Astrocyte (in vitro differentiated cells and primary cell): ENCODE data around the gene MAP3K10. TPM values are rescaled to one million over a fixed set of nuclear protein-coding genes. Genes with fewer than 3 reads are reported as not detected.

ENCODE experiments used
- DNase-seq: peaks from one replicate; pipeline ENCODE4 v3.0.0-alpha.2; 2010; ENCODE audit warnings: low read depth
- FAIRE-seq: peaks from 2 replicates; lab custom pipeline; 2011; peaks lifted over from hg19 to GRCh38; lab: Jason Lieb, UNC
- H2AFZ ChIP-seq: 2 replicates; pipeline ENCODE4 v1.6.0; 2012; ENCODE audit warnings: low read depth, low read length, inconsistent platforms
- H3K27ac ChIP-seq: 2 replicates; pipeline ENCODE4 v1.5.1; 2011; ENCODE audit warnings: low read depth, low read length, inconsistent platforms
- H3K27me3 ChIP-seq: 2 replicates; pipeline ENCODE4 v1.6.0; 2011; ENCODE audit warnings: low read length, inconsistent platforms; ENCODE audit not compliant: insufficient read depth
- H3K36me3 ChIP-seq: 2 replicates; pipeline ENCODE4 v1.5.1; 2011; ENCODE audit warnings: low read length, inconsistent platforms; ENCODE audit not compliant: insufficient read depth
- H3K4me1 ChIP-seq: 2 replicates; pipeline ENCODE4 v1.5.1; 2011; ENCODE audit warnings: low read length, inconsistent platforms; ENCODE audit not compliant: insufficient read depth
- H3K4me2 ChIP-seq: 2 replicates; pipeline ENCODE4 v1.6.0; 2012; ENCODE audit warnings: low read length, inconsistent platforms
- H3K4me3 ChIP-seq: 2 replicates; pipeline ENCODE4 v1.5.1; 2011; ENCODE audit warnings: low read depth, mild to moderate bottlenecking, low read length, inconsistent platforms; ENCODE audit not compliant: insufficient read depth
- H3K79me2 ChIP-seq: 2 replicates; pipeline ENCODE4 v1.6.0; 2012; ENCODE audit warnings: mild to moderate bottlenecking, low read length, inconsistent platforms; ENCODE audit not compliant: insufficient read depth
- H3K9ac ChIP-seq: 2 replicates; pipeline ENCODE4 v1.6.0; 2012; ENCODE audit warnings: mild to moderate bottlenecking, low read length, inconsistent platforms
- H3K9me3 ChIP-seq: 2 replicates; pipeline ENCODE4 v1.5.1; 2012; ENCODE audit warnings: low read depth, mild to moderate bottlenecking, low read length, inconsistent platforms; ENCODE audit not compliant: insufficient read depth
- H4K20me1 ChIP-seq: 2 replicates; pipeline ENCODE4 v1.6.0; 2012; ENCODE audit warnings: low read length, inconsistent platforms; ENCODE audit not compliant: insufficient read depth
- H3K27ac Mint-ChIP-seq: one replicate; pipeline ENCODE4 v1.8.0; 2021; ENCODE audit warnings: mild to moderate bottlenecking, mixed read lengths; ENCODE audit not compliant: unreplicated experiment
- H3K27me3 Mint-ChIP-seq: one replicate; pipeline ENCODE4 v1.8.0; 2021; ENCODE audit warnings: low read depth, mixed read lengths; ENCODE audit not compliant: unreplicated experiment
- H3K36me3 Mint-ChIP-seq: one replicate; pipeline ENCODE4 v1.8.0; 2021; ENCODE audit warnings: low read depth, mixed read lengths; ENCODE audit not compliant: unreplicated experiment
- H3K4me1 Mint-ChIP-seq: one replicate; pipeline ENCODE4 v1.8.0; 2021; ENCODE audit warnings: low read depth, mixed read lengths; ENCODE audit not compliant: unreplicated experiment
- H3K4me3 Mint-ChIP-seq: one replicate; pipeline ENCODE4 v1.8.0; 2021; ENCODE audit warnings: mild to moderate bottlenecking, moderate library complexity, mixed read lengths; ENCODE audit not compliant: unreplicated experiment
- H3K9me3 Mint-ChIP-seq: one replicate; pipeline ENCODE4 v1.8.0; 2021; ENCODE audit warnings: mild to moderate bottlenecking, mixed read lengths; ENCODE audit not compliant: unreplicated experiment
- CTCF ChIP-seq: IDR thresholded peaks from 2 replicates; pipeline ENCODE4 v1.5.1; 2011; ENCODE audit warnings: low read depth, mild to moderate bottlenecking, inconsistent platforms, low read length, moderate library complexity; ENCODE audit not compliant: insufficient read depth
- EZH2 ChIP-seq: IDR thresholded peaks from 2 replicates; pipeline ENCODE4 v1.6.1; 2012; ENCODE audit warnings: mild to moderate bottlenecking, low read length, inconsistent platforms; ENCODE audit not compliant: insufficient read depth
- total RNA-seq: library from RNA; stranded (reverse); gene quantifications from 2 replicates; pipeline ENCODE4 v1.2.1, GENCODE V29; 2021

The MAP3K10 gene
- total RNA-seq, 1 donor from 2014 or later: 17.2 TPM

- H3K4me3 Mint-ChIP-seq: no peak overlapping the region
- TF ChIP-seq CTCF (no peak), EZH2 (no peak)
- Histone ChIP-seq H3K27me3 (no peaks in the 10 kb centered on the region), H3K4me2 (no peak overlapping the region), H2AFZ (no peak overlapping the region), H3K9me3 (no peaks in the 10 kb centered on the region), H3K27ac (no peak overlapping the region), H3K36me3 (peaks cover 8% of the 10 kb centered on the region), H3K4me1 (no peaks in the 10 kb centered on the region), H3K79me2 (peaks cover 13% of the 10 kb centered on the region), H3K9ac (no peak overlapping the region), H3K4me3 (no peak overlapping the region), H4K20me1 (peaks cover 69% of the 10 kb centered on the region)
- peaks cover 6% of the 10 kb centered on the region for H3K4me1 Mint-ChIP-seq
- DNase-seq (no peak), FAIRE-seq (no peak)
- no peaks in the 10 kb centered on the region for H3K27me3 Mint-ChIP-seq
- H3K9me3 Mint-ChIP-seq: no peaks in the 10 kb centered on the region
- peaks cover 22% of the 10 kb centered on the region for H3K36me3 Mint-ChIP-seq
- no peak overlapping the region for H3K27ac Mint-ChIP-seq
Measured at GRCh38 chr19:40251244-40251643, 60.0 kb downstream of the MAP3K10 start.

GRCh38 chr19:40251991-40252390 is 60.8 kb downstream of the MAP3K10 start:
- no peaks in the 10 kb centered on the region for H3K9me3 Mint-ChIP-seq
- Histone ChIP-seq H4K20me1 (peaks cover 65% of the 10 kb centered on the region), H2AFZ (no peak overlapping the region), H3K4me2 (no peak overlapping the region), H3K9ac (no peak overlapping the region), H3K27me3 (no peaks in the 10 kb centered on the region), H3K4me3 (no peak overlapping the region), H3K27ac (no peak overlapping the region), H3K4me1 (no peaks in the 10 kb centered on the region), H3K9me3 (no peaks in the 10 kb centered on the region), H3K79me2 (peaks cover 18% of the 10 kb centered on the region), H3K36me3 (peaks cover 8% of the 10 kb centered on the region)
- H3K27ac Mint-ChIP-seq: no peak overlapping the region
- no peak for TF ChIP-seq EZH2
- no peak for TF ChIP-seq CTCF
- no peak for FAIRE-seq
- DNase-seq: no peak
- peaks cover 22% of the 10 kb centered on the region for H3K36me3 Mint-ChIP-seq
- peaks cover 6% of the 10 kb centered on the region for H3K4me1 Mint-ChIP-seq
- no peak overlapping the region for H3K4me3 Mint-ChIP-seq
- H3K27me3 Mint-ChIP-seq: no peaks in the 10 kb centered on the region

- H3K27ac ChIP-seq: no peak overlapping the region
- H3K27me3 Mint-ChIP-seq: no peaks in the 10 kb centered on the region
- peaks cover 65% of the 10 kb centered on the region for H4K20me1 ChIP-seq
- H3K27ac Mint-ChIP-seq: peak overlapping the region; percentile 47
- H3K4me1 ChIP-seq: no peaks in the 10 kb centered on the region
- no peak overlapping the region for H2AFZ ChIP-seq
- H3K9me3 ChIP-seq: no peaks in the 10 kb centered on the region
- peaks cover 22% of the 10 kb centered on the region for H3K79me2 ChIP-seq
- H3K9ac ChIP-seq: no peak overlapping the region
- H3K27me3 ChIP-seq: no peaks in the 10 kb centered on the region
- peaks cover 22% of the 10 kb centered on the region for H3K36me3 Mint-ChIP-seq
- peaks cover 8% of the 10 kb centered on the region for H3K36me3 ChIP-seq
- TF ChIP-seq EZH2: no peak
- no peak for TF ChIP-seq CTCF
- no peaks in the 10 kb centered on the region for H3K9me3 Mint-ChIP-seq
- no peak for DNase-seq
- no peak overlapping the region for H3K4me2 ChIP-seq
- no peak overlapping the region for H3K4me3 ChIP-seq
- no peak overlapping the region for H3K4me3 Mint-ChIP-seq
- peaks cover 6% of the 10 kb centered on the region for H3K4me1 Mint-ChIP-seq
- no peak for FAIRE-seq
Measured at GRCh38 chr19:40252395-40252794, 61.2 kb downstream of the MAP3K10 start.
